GM12872 (cell line): ENCODE results near the gene PTGES2.

Experiments used
- TF ChIP-seq, protein P1 (sequence below): IDR thresholded peaks from 3 replicates; pipeline ENCODE4 v1.5.1; 2011; ENCODE audit warnings: low read depth, mild to moderate bottlenecking, low read length, moderate library complexity; ENCODE audit not compliant: insufficient read depth

PTGES2 gene

GRCh38 chr9:128141604-128142003 is 14.1 kb upstream of the PTGES2 start:
- TF ChIP-seq, protein P1, sequence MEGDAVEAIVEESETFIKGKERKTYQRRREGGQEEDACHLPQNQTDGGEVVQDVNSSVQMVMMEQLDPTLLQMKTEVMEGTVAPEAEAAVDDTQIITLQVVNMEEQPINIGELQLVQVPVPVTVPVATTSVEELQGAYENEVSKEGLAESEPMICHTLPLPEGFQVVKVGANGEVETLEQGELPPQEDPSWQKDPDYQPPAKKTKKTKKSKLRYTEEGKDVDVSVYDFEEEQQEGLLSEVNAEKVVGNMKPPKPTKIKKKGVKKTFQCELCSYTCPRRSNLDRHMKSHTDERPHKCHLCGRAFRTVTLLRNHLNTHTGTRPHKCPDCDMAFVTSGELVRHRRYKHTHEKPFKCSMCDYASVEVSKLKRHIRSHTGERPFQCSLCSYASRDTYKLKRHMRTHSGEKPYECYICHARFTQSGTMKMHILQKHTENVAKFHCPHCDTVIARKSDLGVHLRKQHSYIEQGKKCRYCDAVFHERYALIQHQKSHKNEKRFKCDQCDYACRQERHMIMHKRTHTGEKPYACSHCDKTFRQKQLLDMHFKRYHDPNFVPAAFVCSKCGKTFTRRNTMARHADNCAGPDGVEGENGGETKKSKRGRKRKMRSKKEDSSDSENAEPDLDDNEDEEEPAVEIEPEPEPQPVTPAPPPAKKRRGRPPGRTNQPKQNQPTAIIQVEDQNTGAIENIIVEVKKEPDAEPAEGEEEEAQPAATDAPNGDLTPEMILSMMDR = no peak

GRCh38 chr9:128139621-128140020 is 12.1 kb upstream of the PTGES2 start:
- TF ChIP-seq, protein P1 = no peak

DNA sequence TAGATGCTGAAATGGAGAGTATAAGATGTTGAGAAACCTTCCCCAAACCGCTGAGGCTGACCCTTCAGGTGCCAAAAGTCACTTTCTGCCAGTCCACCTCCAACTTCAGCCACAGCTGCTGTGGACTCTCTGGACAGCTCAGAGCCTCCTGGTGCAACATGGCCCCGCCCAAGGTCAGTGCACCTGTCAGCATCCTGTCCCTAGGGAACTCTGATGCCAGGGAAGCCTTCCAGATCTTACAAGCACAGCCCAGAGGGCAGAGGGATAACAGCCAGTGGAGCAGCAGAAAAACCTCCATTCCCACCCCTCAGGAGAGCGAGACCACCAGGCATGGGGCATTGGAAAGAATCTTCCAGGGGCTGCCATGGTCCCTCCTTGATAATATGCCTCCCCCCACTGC is 10.5 kb upstream of the PTGES2 start:
- TF ChIP-seq, protein P1 = no peak

DNA sequence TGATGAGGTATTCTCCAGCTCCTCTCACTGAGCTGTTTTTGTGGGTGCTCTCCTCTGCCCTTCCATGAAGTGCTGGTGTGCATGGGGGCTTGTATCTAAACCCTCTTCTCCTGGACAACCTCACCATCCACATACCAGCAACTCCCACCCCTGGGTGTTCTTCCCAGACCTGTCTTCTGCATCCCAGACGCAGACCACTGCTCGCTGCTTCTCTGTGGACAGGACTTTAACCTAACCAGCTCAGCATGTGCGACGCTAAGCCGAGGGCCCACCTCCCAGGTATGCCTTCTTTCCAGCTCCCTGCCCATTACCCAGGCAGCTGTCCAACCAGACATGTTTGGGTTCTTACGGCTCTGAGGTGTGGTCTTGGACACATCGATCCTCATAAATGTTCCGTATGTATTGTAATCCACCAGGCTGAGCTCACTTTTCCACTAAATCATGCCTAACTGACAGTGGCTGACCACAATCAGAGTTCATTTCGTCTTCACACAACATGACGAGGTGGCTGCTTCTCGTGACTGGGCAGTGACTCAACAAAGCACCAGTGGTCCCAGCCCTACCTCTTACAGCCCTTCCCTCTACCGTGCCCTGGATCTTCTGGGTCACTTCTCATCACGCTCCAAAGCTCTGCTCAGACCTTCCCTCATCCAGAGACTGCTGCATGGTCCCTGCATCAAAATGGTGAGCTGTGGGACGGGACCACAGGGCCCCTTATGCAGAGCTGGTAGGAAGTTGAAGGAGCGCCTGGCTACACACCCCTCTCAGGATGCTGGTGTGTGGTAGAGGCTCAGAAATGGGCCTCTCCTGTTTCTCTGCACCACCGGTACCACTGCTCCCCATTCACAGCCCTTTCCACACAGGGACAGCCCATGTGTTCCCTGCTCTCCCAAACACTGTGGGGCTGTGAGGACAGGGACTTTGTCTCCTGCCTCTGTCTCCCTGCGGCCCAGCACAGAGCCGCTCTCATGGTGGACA is 9.6 kb upstream of the PTGES2 start:
- TF ChIP-seq, protein P1 = no peak

DNA sequence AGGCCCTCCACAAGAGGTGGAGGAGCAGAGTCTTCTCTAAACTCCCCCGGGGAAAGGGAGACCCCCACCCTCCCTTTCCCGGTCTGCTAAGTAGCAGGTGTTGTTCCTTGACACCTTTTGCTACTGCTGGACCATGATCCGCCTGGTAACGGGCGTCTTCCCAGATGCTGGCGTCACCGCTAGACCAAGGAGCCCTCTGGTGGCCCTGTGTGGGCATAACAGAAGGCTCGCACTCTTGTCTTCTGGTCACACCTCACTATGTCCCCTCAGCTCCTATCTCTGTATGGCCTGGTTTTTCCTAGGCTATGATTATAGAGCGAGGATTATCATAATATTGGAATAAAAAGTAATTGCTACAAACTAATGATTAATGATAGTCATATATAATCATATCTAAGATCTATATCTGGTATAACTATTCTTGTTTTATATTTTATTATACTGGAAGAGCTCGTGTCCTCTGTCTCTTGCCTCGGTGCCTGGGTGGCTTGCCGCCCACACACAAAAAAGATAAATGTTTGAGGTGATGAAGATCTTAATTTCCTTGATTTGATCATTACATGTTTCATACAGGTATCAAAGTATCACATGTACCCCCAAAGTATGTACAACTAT is 2.6 kb upstream of the PTGES2 start:
- TF ChIP-seq, protein P1 = peak; percentile 20; the same call in 1 of the 3 replicates

- TF ChIP-seq, protein P1 = no peak
Measured at GRCh38 chr9:128128836-128129590, 1.5 kb upstream of the PTGES2 start.
